AG04450 (cell line): ENCODE measurements around the gene REG3G. TPM values are rescaled to one million over a fixed set of nuclear protein-coding genes. Genes with fewer than 3 reads are reported as not detected.

Experiments
- CTCF ChIA-PET: fragments of 300-600, 350-600 bp; formaldehyde crosslinking; extraction: SDS; loops from one replicate; lab custom pipeline; 2022; ENCODE audit warnings: antibody characterized with exemption, inconsistent platforms; lab: Charles Lee
- POLR2A ChIA-PET: fragments of 350-600 bp; formaldehyde crosslinking; extraction: SDS; loops from one replicate; lab custom pipeline; 2021; ENCODE audit warnings: antibody characterized with exemption, inconsistent platforms; lab: Yijun Ruan, JAX
- DNase-seq: peaks from one replicate; pipeline ENCODE4 v3.0.0-alpha.2; 2011; ENCODE audit warnings: low read depth, low spot score
- H3K27ac ChIP-seq: one replicate; pipeline ENCODE4 v1.5.1; 2012; ENCODE audit warnings: low read depth, low read length, control low read depth
- H3K27me3 ChIP-seq: one replicate; pipeline ENCODE4 v1.6.0; 2012; ENCODE audit warnings: low read length; ENCODE audit not compliant: control insufficient read depth, insufficient read depth
- H3K4me3 ChIP-seq: 2 replicates; pipeline ENCODE4 v1.5.1; 2011; ENCODE audit warnings: mild to moderate bottlenecking, low read depth, low read length, control low read depth
- H3K9me3 ChIP-seq: 2 replicates; pipeline ENCODE4 v1.5.1; 2012; ENCODE audit warnings: low read length; ENCODE audit not compliant: control insufficient read depth, insufficient read depth
- polyA plus RNA-seq: library from polyadenylated mRNA; depleted of rRNA; stranded (reverse); fragments of >200 nt; gene quantifications from 2 replicates; pipeline ENCODE4 v1.2.3, GENCODE V29; 2011
- TF ChIP-seq, protein P1 (sequence below): IDR thresholded peaks from 2 replicates; pipeline ENCODE4 v1.5.1; 2011; ENCODE audit warnings: low read depth, low read length, control low read depth, inconsistent platforms

The REG3G gene
- polyA plus RNA-seq, 1 experiment: not detected

DNA sequence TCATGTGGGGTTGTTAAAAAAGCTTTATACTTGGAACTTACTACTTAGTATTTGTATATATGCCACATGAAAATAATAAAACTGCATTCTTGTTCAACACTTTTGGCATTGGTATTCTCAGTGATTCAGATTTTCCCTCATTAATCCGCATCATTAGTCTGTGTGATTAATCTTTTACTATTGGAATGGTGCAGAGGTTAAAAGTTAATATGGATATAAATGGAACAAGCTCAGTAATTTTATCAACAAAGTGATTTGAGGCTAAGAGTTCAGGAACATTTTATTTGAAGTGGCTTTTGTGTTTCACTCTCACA is 45.4 kb upstream of the REG3G start:
- H3K27ac ChIP-seq: no peak overlapping the region
- no peak overlapping the region for H3K4me3 ChIP-seq
- H3K9me3 ChIP-seq: peaks cover 8% of the 10 kb centered on the region; the same call in 1 of the 2 replicates
- DNase-seq: no peak
- ChIA-PET POLR2A (no interaction called here), CTCF (no interaction called here)
- no peaks in the 10 kb centered on the region for H3K27me3 ChIP-seq
- TF ChIP-seq, protein P1, sequence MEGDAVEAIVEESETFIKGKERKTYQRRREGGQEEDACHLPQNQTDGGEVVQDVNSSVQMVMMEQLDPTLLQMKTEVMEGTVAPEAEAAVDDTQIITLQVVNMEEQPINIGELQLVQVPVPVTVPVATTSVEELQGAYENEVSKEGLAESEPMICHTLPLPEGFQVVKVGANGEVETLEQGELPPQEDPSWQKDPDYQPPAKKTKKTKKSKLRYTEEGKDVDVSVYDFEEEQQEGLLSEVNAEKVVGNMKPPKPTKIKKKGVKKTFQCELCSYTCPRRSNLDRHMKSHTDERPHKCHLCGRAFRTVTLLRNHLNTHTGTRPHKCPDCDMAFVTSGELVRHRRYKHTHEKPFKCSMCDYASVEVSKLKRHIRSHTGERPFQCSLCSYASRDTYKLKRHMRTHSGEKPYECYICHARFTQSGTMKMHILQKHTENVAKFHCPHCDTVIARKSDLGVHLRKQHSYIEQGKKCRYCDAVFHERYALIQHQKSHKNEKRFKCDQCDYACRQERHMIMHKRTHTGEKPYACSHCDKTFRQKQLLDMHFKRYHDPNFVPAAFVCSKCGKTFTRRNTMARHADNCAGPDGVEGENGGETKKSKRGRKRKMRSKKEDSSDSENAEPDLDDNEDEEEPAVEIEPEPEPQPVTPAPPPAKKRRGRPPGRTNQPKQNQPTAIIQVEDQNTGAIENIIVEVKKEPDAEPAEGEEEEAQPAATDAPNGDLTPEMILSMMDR: no peak

DNA sequence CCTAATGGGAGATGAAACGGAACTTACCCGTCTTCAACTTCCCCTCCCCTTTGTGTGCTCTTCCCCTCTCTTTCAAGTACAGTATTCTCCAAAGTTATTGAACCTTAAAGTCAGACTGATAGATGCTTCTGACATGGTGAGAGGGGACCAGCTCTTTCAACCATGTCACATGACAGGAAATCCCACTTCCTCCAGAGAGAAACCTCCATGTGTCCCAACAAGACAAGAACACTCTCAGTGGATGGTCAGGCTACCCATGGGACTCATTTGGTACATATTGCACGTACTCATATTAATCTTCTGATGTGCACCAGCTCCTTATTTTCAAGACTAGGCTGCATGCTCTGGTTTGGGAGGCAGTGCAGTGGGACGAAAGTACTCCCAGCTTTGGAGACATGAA is 44.6 kb upstream of the REG3G start:
- no peak for DNase-seq
- Histone ChIP-seq H3K9me3 (peaks cover 8% of the 10 kb centered on the region; the same call in 1 of the 2 replicates), H3K27ac (no peak overlapping the region), H3K27me3 (no peaks in the 10 kb centered on the region), H3K4me3 (no peak overlapping the region)
- TF ChIP-seq, protein P1: no peak
- ChIA-PET CTCF (no interaction called here), POLR2A (no interaction called here)

DNA sequence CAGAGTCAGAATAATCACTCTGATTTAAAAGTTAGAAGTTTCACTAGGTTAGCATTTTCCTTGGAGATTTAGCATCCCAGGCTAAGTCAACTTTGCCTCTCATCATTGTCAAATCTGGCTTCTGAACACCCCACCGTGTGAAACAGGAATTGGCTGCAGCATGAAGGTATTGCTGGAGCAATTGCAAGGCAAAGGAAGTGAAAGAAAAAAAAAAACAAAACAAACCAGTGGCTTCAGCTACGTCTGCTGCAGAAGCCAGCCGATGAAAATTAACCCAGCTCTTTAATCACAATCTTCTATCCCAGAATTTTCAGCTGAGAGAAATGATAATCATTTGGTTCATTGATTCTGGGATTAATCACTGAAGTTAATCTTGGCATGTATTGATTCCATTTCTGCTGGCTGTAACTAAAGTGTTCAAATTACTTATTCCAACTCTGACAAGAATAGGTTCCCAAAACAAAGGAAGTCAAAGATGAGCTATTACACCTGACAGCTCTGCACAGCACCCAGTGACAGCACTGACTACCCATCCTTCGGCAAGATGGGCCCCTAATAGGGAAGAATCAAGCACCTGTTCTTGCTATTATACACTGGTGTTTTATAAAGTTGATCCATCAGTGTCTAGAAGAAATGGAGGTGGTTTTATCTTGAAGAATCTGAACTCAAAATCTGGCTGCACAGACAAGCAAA is 42.7 kb upstream of the REG3G start:
- DNase-seq: no peak
- H3K27ac ChIP-seq: no peak overlapping the region
- ChIA-PET POLR2A (no interaction called here), CTCF (no interaction called here)
- peaks cover 8% of the 10 kb centered on the region; the same call in 1 of the 2 replicates for H3K9me3 ChIP-seq
- TF ChIP-seq, protein P1: no peak
- H3K27me3 ChIP-seq: no peaks in the 10 kb centered on the region
- H3K4me3 ChIP-seq: no peak overlapping the region

DNA sequence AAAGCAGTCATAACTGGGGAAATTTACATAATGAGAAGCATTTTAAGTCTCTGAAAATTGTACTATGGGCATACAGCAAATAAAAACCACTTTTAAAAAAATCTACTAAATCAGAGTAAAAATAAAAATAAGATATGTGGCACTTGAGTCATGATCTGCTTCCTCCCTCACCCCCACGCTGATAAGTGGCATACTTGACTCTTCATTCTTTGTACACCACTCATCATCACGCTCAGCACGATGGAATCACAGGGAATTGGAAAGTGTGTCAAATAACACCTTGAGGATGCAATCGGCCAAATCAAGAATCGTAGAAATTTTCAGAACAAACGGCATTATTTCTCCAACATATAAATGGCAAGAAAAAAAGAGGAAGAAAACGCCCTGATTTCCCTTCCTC is 41.1 kb upstream of the REG3G start:
- Histone ChIP-seq H3K9me3 (peaks cover 2% of the 10 kb centered on the region; the same call in 1 of the 2 replicates), H3K27ac (no peak overlapping the region), H3K4me3 (no peak overlapping the region), H3K27me3 (no peaks in the 10 kb centered on the region)
- ChIA-PET CTCF (no interaction called here), POLR2A (no interaction called here)
- TF ChIP-seq, protein P1: no peak
- DNase-seq: no peak

DNA sequence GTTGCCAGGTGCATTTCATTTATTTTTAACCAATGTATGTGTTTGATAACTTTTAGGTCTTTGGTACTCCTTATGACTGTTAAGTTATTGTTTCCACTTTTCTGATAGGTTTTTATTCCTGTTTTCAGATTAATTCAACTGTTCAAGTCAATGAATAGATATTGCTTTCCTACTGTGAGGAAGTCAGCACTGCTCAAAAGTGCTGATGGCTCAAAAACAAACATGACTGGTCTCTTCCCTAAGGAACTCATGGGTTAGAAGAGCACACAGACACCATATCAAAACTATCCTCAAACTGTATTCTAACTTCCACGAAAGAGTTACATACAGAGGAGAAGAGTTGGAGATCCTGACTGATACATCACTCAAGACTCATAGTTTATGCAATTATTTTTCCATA is 39.9 kb upstream of the REG3G start:
- H3K9me3 ChIP-seq: no peaks in the 10 kb centered on the region; the same call in 1 of the 2 replicates
- H3K4me3 ChIP-seq: no peak overlapping the region
- no peak overlapping the region for H3K27ac ChIP-seq
- ChIA-PET POLR2A (no interaction called here), CTCF (no interaction called here)
- no peaks in the 10 kb centered on the region for H3K27me3 ChIP-seq
- no peak for DNase-seq
- TF ChIP-seq, protein P1: no peak
